ENCODE results near the gene GPR157.
"Not testable (repeated sequence)": the region's sequence is repeated elsewhere in the genome, so short reads cannot be mapped to it uniquely, and the experiment has no call there.

Gene GPR157

DNA sequence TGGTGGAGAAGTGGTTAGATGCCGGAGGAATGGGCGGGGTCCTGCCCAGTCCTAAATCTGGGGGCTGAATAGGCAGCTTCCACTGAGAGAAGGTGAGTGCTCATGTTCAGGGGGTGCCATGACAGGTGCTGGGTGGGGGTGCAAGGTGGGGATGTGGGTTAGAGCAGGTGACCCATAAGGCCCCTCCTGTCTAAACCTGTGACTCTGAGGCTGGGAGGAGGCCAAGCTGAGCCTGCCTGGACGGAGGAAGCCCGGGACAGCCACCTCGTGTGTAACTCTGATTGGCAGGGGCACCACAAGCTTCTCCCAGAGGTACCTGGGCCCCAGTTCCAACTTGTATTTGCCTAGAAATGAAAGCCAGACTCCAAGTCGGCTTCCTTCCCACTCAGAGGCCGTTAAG lies 10.7 kb downstream of the GPR157 start:
- no peak for DNase-seq (ENCODE audit: low spot score)

GRCh38 chr1:9115351-9116205 lies 13.3 kb downstream of the GPR157 start:
- DNase-seq (ENCODE audit: low spot score): no peak

DNA sequence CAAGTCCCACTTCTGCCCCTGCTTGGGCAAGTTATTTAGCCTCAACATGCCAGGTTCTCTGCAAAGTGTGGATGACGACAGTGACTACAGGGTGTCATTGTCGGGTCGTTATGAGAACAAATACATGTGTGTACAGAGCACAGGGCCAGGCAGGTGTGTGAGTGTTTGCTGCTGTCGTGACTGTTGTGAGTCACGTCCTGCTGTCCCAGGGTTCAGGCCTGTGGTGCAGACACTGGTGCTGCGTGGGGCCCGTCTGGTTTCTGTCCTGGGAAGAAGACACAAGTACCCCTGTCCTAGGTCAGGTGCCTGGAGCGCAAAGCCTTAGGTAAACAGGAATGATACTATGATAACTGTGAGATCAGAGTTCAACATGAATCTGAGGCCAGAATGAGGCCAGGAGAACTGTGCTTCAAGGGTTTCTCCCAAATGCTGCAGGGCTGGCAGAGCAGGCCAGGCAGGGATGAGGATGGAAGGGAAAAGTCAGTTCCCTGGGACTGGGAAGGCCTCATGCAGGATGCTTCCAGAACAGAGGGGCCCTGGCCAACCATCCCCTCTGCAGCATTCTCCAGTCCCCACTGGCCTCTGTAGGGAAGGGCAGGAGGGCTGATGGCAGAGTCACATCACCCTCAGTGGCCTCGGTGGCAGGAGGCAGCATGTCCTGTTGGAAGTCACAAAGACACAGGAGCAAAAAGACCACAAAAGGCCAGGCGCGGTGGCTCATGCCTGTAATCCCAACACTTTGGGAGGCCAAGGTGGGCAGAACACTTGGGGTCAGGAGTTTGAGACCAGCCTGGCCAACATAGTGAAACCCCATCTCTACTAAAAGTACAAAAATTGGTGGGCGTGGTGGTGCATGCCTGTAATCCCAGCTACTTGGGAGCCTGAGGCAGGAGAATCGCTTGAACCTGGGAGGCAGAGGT lies 15.7 kb downstream of the GPR157 start:
- no peak for DNase-seq (ENCODE audit: low spot score)

GRCh38 chr1:9111957-9112356 lies 16.9 kb downstream of the GPR157 start:
- no peak for DNase-seq (ENCODE audit: low spot score)

GRCh38 chr1:9111357-9111691 lies 17.6 kb downstream of the GPR157 start:
- DNase-seq (ENCODE audit: low spot score): no peak

DNA sequence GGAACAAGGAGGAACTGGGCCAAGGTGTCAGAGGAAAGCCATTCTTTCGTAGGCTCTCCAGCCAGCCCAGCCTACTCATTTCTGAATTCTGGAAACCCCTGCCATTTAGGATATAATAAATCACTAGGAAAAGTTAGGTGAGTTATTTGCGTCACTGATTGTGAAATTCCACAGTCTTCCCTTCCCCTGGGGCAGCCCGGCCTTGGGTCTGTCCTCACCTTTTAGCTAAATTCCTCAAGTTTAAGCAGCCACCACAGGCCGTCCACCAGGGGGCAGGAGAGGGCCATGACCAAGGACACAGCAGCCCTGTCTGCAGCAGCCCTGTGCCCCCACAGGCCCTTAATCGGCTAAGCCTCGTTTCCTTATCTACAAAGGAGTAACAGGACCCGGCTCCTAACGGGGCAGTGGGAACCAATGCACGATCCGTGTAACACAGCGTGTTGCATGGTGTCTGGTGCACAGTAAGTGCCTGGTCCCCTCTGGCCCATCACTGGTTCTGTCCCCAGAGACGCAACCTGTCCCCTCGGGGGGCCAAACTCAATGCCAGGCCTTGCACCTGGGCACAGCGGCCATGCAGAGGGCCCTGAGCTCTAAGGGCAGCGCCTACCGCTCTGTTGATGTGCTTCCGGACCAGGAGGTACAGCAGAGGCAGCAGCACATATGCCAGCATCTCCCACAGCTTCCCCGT lies 18.1 kb downstream of the GPR157 start:
- DNase-seq (ENCODE audit: low spot score): peak; percentile 62

- no peak for DNase-seq (ENCODE audit: low spot score)
Observed at GRCh38 chr1:9108056-9108665, 20.7 kb downstream of the GPR157 start.

DNA sequence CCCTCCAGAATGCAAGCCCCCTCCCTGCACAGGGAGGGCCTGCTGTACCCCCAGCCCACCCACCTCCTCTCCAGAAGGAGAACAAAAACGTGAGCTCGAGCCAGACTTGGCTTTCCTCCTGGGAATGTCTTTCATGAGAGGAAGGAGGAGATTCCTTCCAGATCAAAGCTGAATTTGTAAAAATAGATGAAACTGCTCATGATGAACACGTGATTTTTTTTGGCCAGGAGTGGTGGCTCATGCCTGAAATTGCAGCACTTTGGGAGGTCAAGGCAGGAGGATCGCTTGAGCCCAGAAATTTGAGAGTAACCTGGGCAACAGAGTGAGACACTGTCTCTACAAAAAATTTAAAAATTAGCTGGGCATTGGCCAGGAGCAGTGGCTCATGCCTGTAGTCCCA lies 21.8 kb downstream of the GPR157 start:
- DNase-seq (ENCODE audit: low spot score): no peak

GRCh38 chr1:9106286-9106685 lies 22.6 kb downstream of the GPR157 start:
- no peak for DNase-seq (ENCODE audit: low spot score)

DNA sequence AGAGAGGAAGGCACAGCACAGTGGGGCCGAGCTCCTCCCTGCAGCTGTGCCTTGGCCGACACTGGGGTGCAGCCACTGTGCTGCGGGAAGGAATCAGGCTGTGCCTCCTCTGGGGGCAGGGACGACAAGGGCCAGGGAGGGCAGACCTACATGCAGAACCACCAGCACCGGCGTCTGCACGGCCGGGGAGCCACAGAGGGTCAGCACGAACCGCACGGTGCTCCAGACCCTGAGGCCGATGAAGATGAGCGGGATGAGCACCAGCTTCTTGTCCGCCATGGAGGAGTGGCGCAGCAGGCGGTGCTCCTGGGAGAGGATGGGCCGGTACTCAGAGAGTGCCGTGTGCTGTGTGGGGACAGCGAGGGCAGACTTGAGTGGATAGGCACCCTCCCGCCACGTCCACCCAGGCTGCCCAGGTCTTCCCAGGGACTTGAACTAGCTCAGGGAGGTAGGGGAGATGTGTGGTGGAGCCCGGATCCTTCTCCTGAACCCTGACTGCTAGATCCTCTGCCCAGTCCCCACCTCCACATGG lies 23.5 kb downstream of the GPR157 start:
- DNase-seq (ENCODE audit: low spot score): no peak

DNA sequence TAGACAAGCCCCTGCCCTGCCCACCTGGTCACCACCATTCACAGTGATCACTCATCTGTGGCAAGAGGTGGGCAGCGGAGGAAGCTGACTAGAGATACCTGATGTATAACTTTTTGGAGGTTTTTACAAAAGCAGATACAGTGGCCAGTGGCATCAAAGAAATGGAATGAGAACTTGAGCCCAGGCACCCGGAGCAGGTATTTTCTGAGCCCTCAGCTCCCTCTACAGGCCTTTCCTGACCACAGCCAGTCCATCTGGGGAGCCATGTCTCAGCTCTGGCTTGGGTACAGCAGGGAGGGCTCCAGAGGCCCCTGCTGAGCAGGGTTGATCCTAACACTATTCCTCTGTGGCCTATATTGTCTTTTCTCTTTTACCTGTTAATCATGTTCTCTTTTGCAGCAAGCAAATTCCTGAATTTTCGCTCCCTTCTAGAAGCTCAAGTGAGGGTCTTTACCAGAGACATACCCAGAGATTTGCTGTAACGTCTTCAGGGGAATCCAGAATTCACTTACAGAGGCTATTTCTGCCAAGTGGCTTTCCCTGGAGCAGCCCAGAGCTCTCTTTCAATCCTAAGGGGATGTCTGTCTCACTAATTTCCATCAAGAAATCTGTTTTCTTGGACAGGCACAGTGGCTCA lies 27.3 kb downstream of the GPR157 start:
- no peak for DNase-seq (ENCODE audit: low spot score)

- DNase-seq (ENCODE audit: low spot score): no peak
Observed at GRCh38 chr1:9100471-9101043, 28.3 kb downstream of the GPR157 start.

GRCh38 chr1:9099555-9099954 lies 29.3 kb downstream of the GPR157 start:
- no peak for DNase-seq (ENCODE audit: low spot score)

DNA sequence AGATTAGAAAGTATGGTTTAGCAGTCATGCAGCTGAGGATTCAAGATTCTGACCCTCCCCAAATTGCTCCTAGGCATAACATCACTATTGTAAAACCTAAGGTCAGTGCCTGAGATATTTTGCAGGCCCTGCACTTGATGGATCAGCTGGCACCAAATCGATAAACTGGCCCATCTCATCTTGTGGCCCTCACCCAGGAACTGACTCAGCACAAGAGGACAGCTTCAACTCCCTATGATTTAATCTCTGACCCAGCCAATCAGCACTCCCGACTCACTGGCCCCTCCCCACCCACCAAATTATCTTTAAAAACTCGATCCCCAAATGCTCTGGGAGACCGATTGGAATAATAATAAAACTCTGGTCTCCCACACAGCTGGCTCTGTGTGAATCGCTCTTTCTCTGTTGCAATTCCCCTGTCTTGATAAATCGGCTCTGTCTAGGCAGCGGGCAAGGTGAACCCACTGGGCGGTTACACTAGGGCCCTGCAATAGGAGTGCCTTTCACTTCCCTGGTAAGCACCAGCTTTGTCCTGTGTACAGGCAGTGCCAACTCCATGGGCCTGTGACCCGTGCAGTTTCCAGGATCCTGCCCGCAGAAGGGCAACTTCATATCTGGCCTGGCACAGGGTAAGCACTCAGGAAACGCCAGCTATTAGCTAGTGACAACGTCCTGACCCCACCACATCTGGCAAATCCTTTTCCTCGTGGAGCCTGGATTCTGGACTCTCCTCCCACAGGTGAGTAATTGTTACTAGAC lies 30.8 kb downstream of the GPR157 start:
- no peak for DNase-seq (ENCODE audit: low spot score)

- DNase-seq (ENCODE audit: low spot score): no peak
Observed at GRCh38 chr1:9095818-9096217, 33.1 kb downstream of the GPR157 start.

- DNase-seq (ENCODE audit: low spot score): not testable (repeated sequence)
Observed at GRCh38 chr1:9093996-9094595, 34.8 kb downstream of the GPR157 start.

- DNase-seq (ENCODE audit: low spot score): no peak
Observed at GRCh38 chr1:9093581-9093980, 35.3 kb downstream of the GPR157 start.

DNA sequence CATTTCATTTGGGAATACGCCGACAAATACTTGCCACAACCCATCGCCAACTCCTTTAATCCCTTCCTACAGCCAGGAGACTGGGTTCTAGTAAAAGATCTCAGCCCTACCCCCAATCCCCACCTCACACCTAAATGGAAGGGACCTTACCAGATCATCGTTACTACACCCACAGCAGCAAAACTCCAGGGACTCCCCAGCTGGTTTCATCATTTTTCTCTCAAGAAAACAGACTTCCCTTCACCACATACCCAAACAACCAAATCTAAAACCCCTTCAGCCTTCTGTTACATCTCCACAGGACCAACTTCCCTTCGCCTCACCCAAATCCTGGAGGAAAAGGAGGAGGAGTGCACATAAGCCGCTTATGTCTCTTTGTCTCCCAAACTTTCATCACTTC lies 35.8 kb downstream of the GPR157 start:
- no peak for DNase-seq (ENCODE audit: low spot score)

DNA sequence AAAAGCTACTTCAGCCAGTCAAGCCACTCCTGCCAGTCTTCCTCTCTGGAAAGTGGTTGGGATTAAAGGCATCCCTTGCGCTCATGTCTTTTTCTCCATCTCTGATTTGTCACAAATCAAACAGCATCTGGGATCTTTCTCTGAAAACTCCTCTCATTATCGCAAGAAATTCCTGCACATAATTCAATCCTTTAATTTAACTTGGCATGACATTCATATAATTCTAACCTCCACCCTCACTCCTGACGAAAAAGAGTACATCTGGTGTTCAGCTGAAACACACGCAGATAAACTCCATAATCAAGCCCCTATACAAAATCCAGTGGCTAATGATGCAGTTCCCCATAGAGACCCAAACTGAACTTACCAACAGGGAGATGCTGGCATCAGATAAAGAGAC lies 40.1 kb downstream of the GPR157 start:
- DNase-seq (ENCODE audit: low spot score): no peak
